NT2/D1 (cell line): ENCODE results near the gene MSX1.

Experiments
- DNase-seq: peaks from one replicate; pipeline ENCODE4 v3.0.0-alpha.2; 2011; ENCODE audit warnings: low read depth, low spot score
- H3K27me3 ChIP-seq: 2 replicates; pipeline ENCODE4 v1.6.0; 2011; ENCODE audit warnings: mild to moderate bottlenecking; ENCODE audit not compliant: insufficient read length, insufficient read depth
- H3K36me3 ChIP-seq: 2 replicates; pipeline ENCODE4 v1.6.1; 2011; ENCODE audit warnings: mild to moderate bottlenecking, low read length, mixed read lengths; ENCODE audit not compliant: insufficient read depth, insufficient read length
- H3K4me1 ChIP-seq: 2 replicates; pipeline ENCODE4 v1.5.1; 2011; ENCODE audit not compliant: insufficient read depth, insufficient read length
- H3K4me3 ChIP-seq: 2 replicates; pipeline ENCODE4 v1.5.1; 2011; ENCODE audit warnings: low read depth; ENCODE audit not compliant: insufficient read length
- H3K9ac ChIP-seq: 2 replicates; pipeline ENCODE4 v1.6.0; 2011; ENCODE audit warnings: low read depth; ENCODE audit not compliant: insufficient read length
- H3K9me3 ChIP-seq: 2 replicates; pipeline ENCODE4 v1.5.1; 2011; ENCODE audit warnings: mild to moderate bottlenecking, low read length; ENCODE audit not compliant: insufficient read depth
- SUZ12 ChIP-seq: IDR thresholded peaks from 2 replicates; pipeline ENCODE4 v1.6.1; 2011; ENCODE audit not compliant: insufficient read length, insufficient read depth; ENCODE audit errors: extremely low read depth
- YY1 ChIP-seq: IDR thresholded peaks from 2 replicates; pipeline ENCODE4 v1.6.1; 2011; ENCODE audit not compliant: insufficient read length, insufficient read depth
- ZNF274 ChIP-seq: IDR thresholded peaks from 2 replicates; pipeline ENCODE4 v1.6.1; 2011; ENCODE audit warnings: mild to moderate bottlenecking, low read depth, low read length

MSX1 gene

GRCh38 chr4:4841156-4841555 lies 18.3 kb upstream of the MSX1 start:
- Histone ChIP-seq H3K9me3 (peaks cover 1% of the 10 kb centered on the region; the same call in 1 of the 2 replicates), H3K36me3 (no peaks in the 10 kb centered on the region), H3K9ac (no peak overlapping the region), H3K4me3 (no peak overlapping the region), H3K27me3 (peaks cover 28% of the 10 kb centered on the region), H3K4me1 (peaks cover 6% of the 10 kb centered on the region)
- DNase-seq, result no peak
- TF ChIP-seq SUZ12 (no peak), ZNF274 (no peak), YY1 (no peak)

- TF ChIP-seq YY1 (no peak), ZNF274 (no peak), SUZ12 (no peak)
- no peaks in the 10 kb centered on the region for H3K9me3 ChIP-seq
- no peak for DNase-seq
- peaks cover 41% of the 10 kb centered on the region for H3K27me3 ChIP-seq
- H3K9ac ChIP-seq, result no peak overlapping the region
- peaks cover 6% of the 10 kb centered on the region for H3K4me1 ChIP-seq
- H3K36me3 ChIP-seq, result no peaks in the 10 kb centered on the region
- H3K4me3 ChIP-seq, result no peak overlapping the region
Measured at GRCh38 chr4:4842476-4843441, 16.7 kb upstream of the MSX1 start.

- DNase-seq, result no peak
- H3K36me3 ChIP-seq, result no peaks in the 10 kb centered on the region
- peaks cover 46% of the 10 kb centered on the region for H3K27me3 ChIP-seq
- H3K4me1 ChIP-seq, result peaks cover 3% of the 10 kb centered on the region
- H3K9me3 ChIP-seq, result no peaks in the 10 kb centered on the region
- TF ChIP-seq YY1 (no peak), SUZ12 (no peak), ZNF274 (no peak)
- no peak overlapping the region for H3K9ac ChIP-seq
- H3K4me3 ChIP-seq, result no peak overlapping the region
Measured at GRCh38 chr4:4843635-4844291, 15.7 kb upstream of the MSX1 start.

- peaks cover 2% of the 10 kb centered on the region for H3K36me3 ChIP-seq
- no peaks in the 10 kb centered on the region for H3K9me3 ChIP-seq
- no peak overlapping the region for H3K9ac ChIP-seq
- H3K4me3 ChIP-seq, result no peak overlapping the region
- DNase-seq, result no peak
- peaks cover 57% of the 10 kb centered on the region for H3K27me3 ChIP-seq
- H3K4me1 ChIP-seq, result no peaks in the 10 kb centered on the region
- no peak for TF ChIP-seq YY1
- TF ChIP-seq ZNF274, result no peak
- no peak for TF ChIP-seq SUZ12
Measured at GRCh38 chr4:4845027-4845426, 14.4 kb upstream of the MSX1 start.

GRCh38 chr4:4847011-4847410 lies 12.5 kb upstream of the MSX1 start:
- no peaks in the 10 kb centered on the region for H3K9me3 ChIP-seq
- peaks cover 69% of the 10 kb centered on the region for H3K27me3 ChIP-seq
- TF ChIP-seq YY1, result no peak
- TF ChIP-seq SUZ12, result no peak
- TF ChIP-seq ZNF274, result no peak
- H3K9ac ChIP-seq, result no peak overlapping the region
- no peaks in the 10 kb centered on the region for H3K4me1 ChIP-seq
- no peak for DNase-seq
- H3K4me3 ChIP-seq, result no peak overlapping the region
- H3K36me3 ChIP-seq, result peaks cover 2% of the 10 kb centered on the region

GRCh38 chr4:4848540-4848939 lies 10.9 kb upstream of the MSX1 start:
- TF ChIP-seq ZNF274 (no peak), SUZ12 (no peak), YY1 (no peak)
- H3K9me3 ChIP-seq, result no peaks in the 10 kb centered on the region
- H3K27me3 ChIP-seq, result peaks cover 75% of the 10 kb centered on the region
- no peak overlapping the region for H3K9ac ChIP-seq
- no peak for DNase-seq
- H3K36me3 ChIP-seq, result peaks cover 2% of the 10 kb centered on the region
- no peak overlapping the region for H3K4me3 ChIP-seq
- H3K4me1 ChIP-seq, result no peaks in the 10 kb centered on the region

GRCh38 chr4:4849106-4849505 lies 10.4 kb upstream of the MSX1 start:
- no peak for TF ChIP-seq SUZ12
- no peak for TF ChIP-seq ZNF274
- no peak for TF ChIP-seq YY1
- H3K9me3 ChIP-seq, result no peaks in the 10 kb centered on the region
- no peak for DNase-seq
- H3K4me1 ChIP-seq, result no peaks in the 10 kb centered on the region
- H3K27me3 ChIP-seq, result peaks cover 75% of the 10 kb centered on the region
- H3K9ac ChIP-seq, result no peak overlapping the region
- H3K4me3 ChIP-seq, result no peak overlapping the region
- peaks cover 2% of the 10 kb centered on the region for H3K36me3 ChIP-seq
